HepG2 (cell line): ENCODE results near the gene HAUS2. TPM values are rescaled to one million over a fixed set of nuclear protein-coding genes. Genes with fewer than 3 reads are reported as not detected.

ENCODE experiments used
- BHLHE40 ChIP-seq: IDR thresholded peaks from 2 replicates; pipeline ENCODE4 v1.6.1; 2011; ENCODE audit warnings: low read length, improper control_type of control experiment
- CHD2 ChIP-seq: IDR thresholded peaks from 2 replicates; pipeline ENCODE4 v1.6.1; 2011; ENCODE audit warnings: low read depth, low read length, improper control_type of control experiment
- FOXP4 ChIP-seq: sonication (generic); formaldehyde crosslinking; IDR thresholded peaks from 2 replicates; pipeline ENCODE4 v1.4.0; 2020; ENCODE audit warnings: missing genetic modification reagents
- HNRNPH1 ChIP-seq: fragments of 200-400 bp; formaldehyde crosslinking; optimal IDR thresholded peaks from 2 replicates; pipeline ENCODE3; 2017; ENCODE audit warnings: mild to moderate bottlenecking, low read depth, low read length
- KDM6A ChIP-seq: IDR thresholded peaks from 2 replicates; pipeline ENCODE4 v1.6.1; 2016; ENCODE audit warnings: low read depth
- MLLT10 ChIP-seq: sonication (generic); formaldehyde crosslinking; IDR thresholded peaks from 2 replicates; pipeline ENCODE4 v1.4.0; 2020; ENCODE audit warnings: missing genetic modification reagents
- NONO ChIP-seq, 2 experiments: fragments of 450-650 bp in 1 of 2; sonication (generic) in 1 of 2; formaldehyde crosslinking in 1 of 2; IDR thresholded peaks in 1 of 2; conservative IDR thresholded peaks in 1 of 2; 2 replicates each; pipeline versions ENCODE4 v1.6.1 to v1.8.0; 2017 to 2022; ENCODE audit warnings: mild to moderate bottlenecking in 1 of 2, missing genetic modification reagents in 1 of 2, moderate library complexity in 1 of 2
- PAF1 ChIP-seq: IDR thresholded peaks from 2 replicates; pipeline ENCODE4 v1.6.1; 2016; ENCODE audit warnings: missing genetic modification reagents, missing compliant biosample characterization
- PATZ1 ChIP-seq: sonication (generic); formaldehyde crosslinking; IDR thresholded peaks from 2 replicates; pipeline ENCODE4 v1.4.0; 2020; ENCODE audit warnings: missing genetic modification reagents
- RBFOX2 ChIP-seq: fragments of 200-400 bp; formaldehyde crosslinking; IDR thresholded peaks from 2 replicates; pipeline ENCODE4 v1.6.1; 2017; ENCODE audit warnings: low read depth, mild to moderate bottlenecking, low read length
- SMAD9 ChIP-seq: sonication (generic); formaldehyde crosslinking; IDR thresholded peaks from 2 replicates; pipeline ENCODE4 v1.5.1; 2020; ENCODE audit warnings: mild to moderate bottlenecking, missing genetic modification reagents
- SNAPC4 ChIP-seq: sonication (generic); formaldehyde crosslinking; IDR thresholded peaks from 2 replicates; pipeline ENCODE4 v1.4.0; 2020; ENCODE audit warnings: mild to moderate bottlenecking, missing genetic modification reagents
- WIZ ChIP-seq: sonication (generic); formaldehyde crosslinking; IDR thresholded peaks from 2 replicates; pipeline ENCODE4 v1.5.1; 2020; ENCODE audit warnings: mild to moderate bottlenecking, missing genetic modification reagents
- XBP1 ChIP-seq: sonication (generic); formaldehyde crosslinking; IDR thresholded peaks from 2 replicates; pipeline ENCODE4 v1.5.0; 2020; ENCODE audit warnings: missing genetic modification reagents
- ZFP82 ChIP-seq: sonication (generic); formaldehyde crosslinking; IDR thresholded peaks from 2 replicates; pipeline ENCODE4 v1.5.1; 2020; ENCODE audit warnings: mild to moderate bottlenecking, missing genetic modification reagents, borderline replicate concordance
- ZKSCAN5 ChIP-seq: sonication (generic); formaldehyde crosslinking; IDR thresholded peaks from 2 replicates; pipeline ENCODE4 v1.5.1; 2020; ENCODE audit warnings: mild to moderate bottlenecking, missing genetic modification reagents
- ZNF616 ChIP-seq: sonication (generic); formaldehyde crosslinking; IDR thresholded peaks from 2 replicates; pipeline ENCODE4 v1.5.0; 2020; ENCODE audit warnings: low read depth, mild to moderate bottlenecking, missing genetic modification reagents
- ZSCAN12 ChIP-seq: sonication (generic); formaldehyde crosslinking; IDR thresholded peaks from 2 replicates; pipeline ENCODE4 v1.9.0; 2021; ENCODE audit warnings: mild to moderate bottlenecking, missing genetic modification reagents
- polyA plus RNA-seq, 8 experiments: library from polyadenylated mRNA; depleted of rRNA in 3 of 8; stranded (reverse) in 7 of 8; unstranded in 1 of 8; fragments of >200 nt; fragmentation: Illumina TruSeq in 4 of 8; extraction: Trizol in 4 of 8; gene quantifications; 2 replicates each; pipeline versions ENCODE4 v1.2.1 to v1.2.3, GENCODE V29; 2011 to 2016; ENCODE audit warnings: low read depth in 4 of 8, missing spikeins in 1 of 8, mixed read lengths in 1 of 8; ENCODE audit not compliant: insufficient read depth in 1 of 8
- total RNA-seq, 5 experiments: library from RNA; depleted of rRNA; stranded (reverse); fragments of >200 nt; fragmentation: Illumina TruSeq; extraction: Trizol; gene quantifications; 2 replicates each; pipeline ENCODE4 v1.2.3, GENCODE V29; 2016; ENCODE audit warnings: low read depth in 1 of 5
- TF ChIP-seq, protein P1 (sequence below): sonication (generic); formaldehyde crosslinking; IDR thresholded peaks from 2 replicates; pipeline ENCODE4 v1.8.0; 2022; ENCODE audit warnings: mild to moderate bottlenecking, missing genetic modification reagents

Gene HAUS2
- total and polyA plus RNA-seq, 2 of the 13 experiments (the other 11 are each of a cell fraction or from before 2014, with no cell fraction given): 11.6 to 32.9 TPM

DNA sequence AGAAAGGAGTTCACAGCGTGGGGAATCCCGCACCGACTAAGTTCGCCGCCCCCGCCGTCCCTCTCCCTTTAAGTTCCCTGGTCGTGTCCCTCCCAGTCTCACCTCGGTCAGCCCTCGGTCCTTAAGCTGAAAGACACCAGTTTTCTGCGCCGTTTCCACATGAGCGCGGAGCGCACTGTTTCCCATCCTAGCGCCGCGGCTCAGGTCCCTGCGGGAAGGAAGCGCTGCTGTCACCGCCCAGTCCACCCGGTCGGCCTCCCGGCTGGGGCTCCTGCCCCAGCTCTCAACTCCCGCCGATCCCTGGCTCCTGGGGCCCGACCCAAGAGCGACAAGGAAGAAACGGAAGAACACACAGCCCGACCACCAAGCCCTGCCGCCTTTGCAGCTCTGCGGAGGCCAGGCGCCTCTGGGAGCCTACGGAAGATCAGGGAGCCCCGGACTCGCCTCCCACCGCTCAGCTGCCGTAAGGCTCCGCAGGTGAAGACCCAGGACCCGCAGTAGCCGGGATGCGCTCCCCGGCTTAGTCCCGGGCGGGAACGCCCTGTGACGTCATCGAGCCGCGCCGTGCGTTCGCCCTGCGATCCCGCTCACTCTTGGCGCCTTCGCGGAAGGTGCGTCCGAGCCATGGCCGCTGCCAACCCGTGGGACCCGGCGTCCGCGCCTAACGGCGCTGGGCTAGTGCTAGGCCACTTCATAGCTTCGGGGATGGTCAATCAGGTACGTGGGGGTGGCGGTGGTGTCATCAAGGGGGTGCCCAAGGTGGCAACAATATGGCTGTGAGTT is at the start of gene HAUS2, which contains the start of gene LRRC57 (continued):
- TF ChIP-seq ZKSCAN5 (CRISPR knock-in tag) (0 out of 2 replicates have a peak, but pooled peaks have one; percentile 51), MLLT10 (no peak), SNAPC4 (CRISPR knock-in tag) (no peak), PAF1 (CRISPR knock-in tag) (no peak), CHD2 (peak; percentile 32; the same call in 1 of the 2 replicates), HNRNPH1 (no peak), NONO (IDR thresholded peaks at IDR 0.05) (no peak), NONO (CRISPR knock-in tag; conservative IDR thresholded peaks at IDR 0.05) (peak; percentile 91), KDM6A (CRISPR knock-in tag) (no peak), XBP1 (CRISPR knock-in tag) (no peak), ZSCAN12 (CRISPR knock-in tag) (no peak; the same call in 1 of the 2 replicates), WIZ (CRISPR knock-in tag) (peak; percentile 95), BHLHE40 (no peak), SMAD9 (CRISPR knock-in tag) (no peak), PATZ1 (CRISPR knock-in tag) (peak; percentile 68), RBFOX2 (peak; percentile 92), ZNF616 (CRISPR knock-in tag) (no peak), ZFP82 (CRISPR knock-in tag) (no peak), FOXP4 (CRISPR knock-in tag) (peak; percentile 55; the same call in 1 of the 2 replicates)
- TF ChIP-seq, protein P1, sequence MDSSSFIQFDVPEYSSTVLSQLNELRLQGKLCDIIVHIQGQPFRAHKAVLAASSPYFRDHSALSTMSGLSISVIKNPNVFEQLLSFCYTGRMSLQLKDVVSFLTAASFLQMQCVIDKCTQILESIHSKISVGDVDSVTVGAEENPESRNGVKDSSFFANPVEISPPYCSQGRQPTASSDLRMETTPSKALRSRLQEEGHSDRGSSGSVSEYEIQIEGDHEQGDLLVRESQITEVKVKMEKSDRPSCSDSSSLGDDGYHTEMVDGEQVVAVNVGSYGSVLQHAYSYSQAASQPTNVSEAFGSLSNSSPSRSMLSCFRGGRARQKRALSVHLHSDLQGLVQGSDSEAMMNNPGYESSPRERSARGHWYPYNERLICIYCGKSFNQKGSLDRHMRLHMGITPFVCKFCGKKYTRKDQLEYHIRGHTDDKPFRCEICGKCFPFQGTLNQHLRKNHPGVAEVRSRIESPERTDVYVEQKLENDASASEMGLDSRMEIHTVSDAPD: no peak
